HepG2 (cell line): ENCODE measurements around the gene MCC. TPM values are rescaled to one million over a fixed set of nuclear protein-coding genes. Genes with fewer than 3 reads are reported as not detected.

ENCODE experiments used
- ATAC-seq: fragments of 200-7000 bp; cut with Tn5 transposase; 3 replicates; pipeline ENCODE4 v1.9.1; 2020; ENCODE audit warnings: mild to moderate bottlenecking, moderate library complexity
- BruUV-seq: library from RNA; stranded (reverse); fragments of 400-500 nt; replicated peaks from 2 replicates; lab custom pipeline; 2021; lab: Mats Ljungman, UMichigan
- CTCF ChIA-PET: fragments of 300-600 bp; formaldehyde crosslinking; extraction: SDS; loops from one replicate; lab custom pipeline; 2021; ENCODE audit warnings: low total read pairs, inconsistent platforms, low intra/inter-chr PET ratio; lab: Yijun Ruan, JAX
- POLR2A ChIA-PET: fragments of 350-600 bp; sonication (Branson Sonifier 250); formaldehyde crosslinking; loops from one replicate; lab custom pipeline; 2020; ENCODE audit warnings: antibody characterized with exemption, inconsistent platforms; lab: Yijun Ruan, JAX
- DNase-seq: peaks from one replicate; pipeline ENCODE4 v3.0.0-alpha.2; 2015; ENCODE audit warnings: low spot score
- FAIRE-seq: peaks from 3 replicates; lab custom pipeline; 2011; peaks lifted over from hg19 to GRCh38; lab: Jason Lieb, UNC
- H2AFZ ChIP-seq: one replicate; pipeline ENCODE4 v1.6.1; 2011; ENCODE audit warnings: low read length, inconsistent platforms
- H3K27ac ChIP-seq: fragments of 300-600 bp; 3 replicates; pipeline ENCODE4 v1.8.0; 2011; ENCODE audit warnings: mixed run types, mild to moderate bottlenecking, mixed read lengths, low read length, inconsistent platforms; ENCODE audit not compliant: insufficient read depth; ENCODE audit errors: extremely low read length
- H3K27me3 ChIP-seq, 2 experiments: fragments of 200-600 bp in 1 of 2; 2 replicates in 1 of 2; 3 replicates in 1 of 2; pipeline versions ENCODE4 v1.6.0 to v1.8.0; 2011; ENCODE audit warnings: low read length in 2 of 2, mild to moderate bottlenecking in 2 of 2, moderate library complexity in 2 of 2, inconsistent platforms in 1 of 2; ENCODE audit not compliant: insufficient read depth in 2 of 2, control insufficient read depth in 1 of 2
- H3K36me3 ChIP-seq, 2 experiments: fragments of 200-600 bp in 1 of 2; replicated peaks in 1 of 2; 2 replicates in 1 of 2; 3 replicates in 1 of 2; pipeline versions ENCODE4 v1.5.1 to v1.8.0; 2011; ENCODE audit warnings: low read length in 2 of 2, inconsistent platforms in 1 of 2; ENCODE audit not compliant: insufficient read depth in 2 of 2, control insufficient read depth in 1 of 2
- H3K4me1 ChIP-seq: 2 replicates; pipeline ENCODE4 v1.5.1; 2012; ENCODE audit warnings: low read length, inconsistent platforms; ENCODE audit not compliant: insufficient read depth
- H3K4me2 ChIP-seq: 2 replicates; pipeline ENCODE4 v1.6.0; 2011; ENCODE audit warnings: low read depth, low read length, inconsistent platforms
- H3K4me3 ChIP-seq, 3 experiments: fragments of 200-600 bp in 1 of 3; sonication (generic), shearing (Covaris generic) in 1 of 3; replicated peaks in 1 of 3; 2 replicates each; pipeline ENCODE4 v1.5.1; 2011 to 2016; ENCODE audit warnings: low read length in 3 of 3, inconsistent platforms in 2 of 3, low read depth in 2 of 3, mild to moderate bottlenecking in 2 of 3, control low read depth in 1 of 3, mixed read lengths in 1 of 3; ENCODE audit not compliant: insufficient read depth in 1 of 3
- H3K79me2 ChIP-seq: one replicate; pipeline ENCODE4 v1.6.1; 2011; ENCODE audit warnings: low read length, inconsistent platforms; ENCODE audit not compliant: insufficient read depth
- H3K9ac ChIP-seq: 2 replicates; pipeline ENCODE4 v1.6.0; 2011; ENCODE audit warnings: mild to moderate bottlenecking, low read depth, low read length, inconsistent platforms; ENCODE audit not compliant: insufficient read depth
- H3K9me3 ChIP-seq: 2 replicates; pipeline ENCODE4 v1.5.1; 2012; ENCODE audit warnings: mild to moderate bottlenecking, low read length
- H4K20me1 ChIP-seq: 2 replicates; pipeline ENCODE4 v1.6.0; 2011; ENCODE audit warnings: inconsistent platforms, mild to moderate bottlenecking, low read length, moderate library complexity; ENCODE audit not compliant: insufficient read depth
- HNF4A ChIP-seq: sonication (generic); formaldehyde crosslinking; IDR thresholded peaks from 2 replicates; pipeline ENCODE4 v1.4.0; 2020; ENCODE audit warnings: missing genetic modification reagents
- NCOR1 ChIP-seq: fragments of 200-600 bp; sonication (generic); IDR thresholded peaks from 2 replicates; pipeline ENCODE4 v1.7.0; 2017; ENCODE audit warnings: antibody characterized with exemption, low read length, borderline replicate concordance
- ZNF121 ChIP-seq: sonication (generic); formaldehyde crosslinking; IDR thresholded peaks from 2 replicates; pipeline ENCODE4 v1.5.0; 2020; ENCODE audit warnings: mild to moderate bottlenecking, missing genetic modification reagents
- ZNF660 ChIP-seq: sonication (generic); formaldehyde crosslinking; IDR thresholded peaks from 2 replicates; pipeline ENCODE4 v1.5.1; 2020; ENCODE audit warnings: mild to moderate bottlenecking, low read depth, missing genetic modification reagents, borderline replicate concordance
- WGBS: methylation state at CpG from one replicate; pipeline ENCODE4 v1.1.6; 2017; ENCODE audit warnings: low lambda C conversion rate; 5-methylcytosine and 5-hydroxymethylcytosine counted together
- in situ Hi-C: cut with HindIII; loops from 2 replicates; pipeline ENCODE4 v1.10.0; 2017; ENCODE audit warnings: low pct_unique_long_range_greater_than_20kb; ENCODE audit not compliant: extremely low pct_ligation_motif_present
- intact Hi-C: fragments of 100-400 bp; cut with micrococcal nuclease; formaldehyde crosslinking; loops from one replicate; pipeline ENCODE4 v1.10.0; 2022; ENCODE audit not compliant: unreplicated experiment
- polyA plus RNA-seq, 8 experiments: library from polyadenylated mRNA; depleted of rRNA in 3 of 8; stranded (reverse) in 7 of 8; unstranded in 1 of 8; fragments of >200 nt; fragmentation: Illumina TruSeq in 4 of 8; extraction: Trizol in 4 of 8; gene quantifications; 2 replicates each; pipeline versions ENCODE4 v1.2.1 to v1.2.3, GENCODE V29; 2011 to 2016; ENCODE audit warnings: low read depth in 4 of 8, missing spikeins in 1 of 8, mixed read lengths in 1 of 8; ENCODE audit not compliant: insufficient read depth in 1 of 8
- total RNA-seq, 5 experiments: library from RNA; depleted of rRNA; stranded (reverse); fragments of >200 nt; fragmentation: Illumina TruSeq; extraction: Trizol; gene quantifications; 2 replicates each; pipeline ENCODE4 v1.2.3, GENCODE V29; 2016; ENCODE audit warnings: low read depth in 1 of 5
- TF ChIP-seq, protein P1 (sequence below): sonication (generic); formaldehyde crosslinking; conservative IDR thresholded peaks from 2 replicates; pipeline ENCODE4 v1.8.0; 2022; ENCODE audit warnings: mild to moderate bottlenecking, moderate library complexity, missing genetic modification reagents

Gene MCC
- total and polyA plus RNA-seq, 2 of the 13 experiments (the other 11 are each of a cell fraction or from before 2014, with no cell fraction given) = 0.55 to 2.4 TPM

- Histone ChIP-seq H3K4me1 (peaks cover 42% of the 10 kb centered on the region), H3K79me2 (peaks cover 19% of the 10 kb centered on the region)
- FAIRE-seq = no peak
- no peak for DNase-seq
- TF ChIP-seq ZNF660 (CRISPR knock-in tag) (no peak), HNF4A (CRISPR knock-in tag) (peak; percentile 43; the same call in 1 of the 2 replicates)
- TF ChIP-seq, all 625 proteins: peak for 1
- ChIA-PET POLR2A (no interaction called here), CTCF (no interaction called here)
- H4K20me1 ChIP-seq = no peaks in the 10 kb centered on the region
- no peak overlapping the region for H2AFZ ChIP-seq
- ATAC-seq = no peak
- no TSS peak for BruUV-seq
- no peak overlapping the region for H3K27ac ChIP-seq
- in situ Hi-C loops (loop anchor here (25.0 kb wide), 1 partner anchor 482 kb away; no protein-coding TSS in a partner anchor), intact Hi-C loops (no loop called here)
- H3K9ac ChIP-seq = no peak overlapping the region
- WGBS = 75% methylated on average over 2 of the region's 2 CpGs
- no peak overlapping the region for H3K4me2 ChIP-seq
- no peak overlapping the region for H3K4me3 ChIP-seq
- no peaks in the 10 kb centered on the region; a peak in 2 of 5 replicates for H3K36me3 ChIP-seq
- H3K9me3 ChIP-seq = no peaks in the 10 kb centered on the region
- no peaks in the 10 kb centered on the region for H3K27me3 ChIP-seq
These were observed 31.2 kb upstream of the MCC start for GRCh38 chr5:113519412-113519811.

DNA sequence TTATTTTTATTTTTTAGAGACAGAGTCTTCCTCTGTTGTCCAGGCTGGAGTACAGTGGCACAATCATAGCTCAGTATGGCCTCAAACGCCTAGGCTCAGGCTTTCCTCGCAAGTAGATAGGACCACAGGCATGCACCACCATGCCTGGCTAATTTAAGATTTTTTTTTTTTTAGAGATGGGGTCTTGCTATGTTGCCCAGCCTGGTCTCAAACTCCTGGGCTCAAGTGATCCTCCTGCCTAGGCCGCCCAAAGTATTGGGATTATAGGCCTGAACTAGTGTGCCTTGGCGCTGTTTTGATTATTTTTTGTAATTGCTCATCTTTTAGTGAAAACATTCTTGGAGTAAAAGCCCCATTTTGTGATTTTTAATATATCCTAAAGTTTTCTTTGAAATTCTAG is 30.6 kb upstream of the MCC start:
- DNase-seq (no peak), ATAC-seq (no peak), FAIRE-seq (no peak)
- Histone ChIP-seq H4K20me1 (no peaks in the 10 kb centered on the region), H3K27ac (no peak overlapping the region), H3K4me3 (no peak overlapping the region), H3K9ac (no peak overlapping the region), H3K4me2 (no peak overlapping the region), H3K9me3 (no peaks in the 10 kb centered on the region), H3K79me2 (peaks cover 23% of the 10 kb centered on the region), H3K36me3 (no peaks in the 10 kb centered on the region; a peak in 2 of 5 replicates), H2AFZ (no peak overlapping the region), H3K4me1 (peaks cover 45% of the 10 kb centered on the region), H3K27me3 (no peaks in the 10 kb centered on the region)
- ChIA-PET CTCF (no interaction called here), POLR2A (no interaction called here)
- TF ChIP-seq ZNF121 (peak; percentile 61; the same call in 1 of the 2 replicates), NCOR1 (no peak)
- TF ChIP-seq, protein P1, sequence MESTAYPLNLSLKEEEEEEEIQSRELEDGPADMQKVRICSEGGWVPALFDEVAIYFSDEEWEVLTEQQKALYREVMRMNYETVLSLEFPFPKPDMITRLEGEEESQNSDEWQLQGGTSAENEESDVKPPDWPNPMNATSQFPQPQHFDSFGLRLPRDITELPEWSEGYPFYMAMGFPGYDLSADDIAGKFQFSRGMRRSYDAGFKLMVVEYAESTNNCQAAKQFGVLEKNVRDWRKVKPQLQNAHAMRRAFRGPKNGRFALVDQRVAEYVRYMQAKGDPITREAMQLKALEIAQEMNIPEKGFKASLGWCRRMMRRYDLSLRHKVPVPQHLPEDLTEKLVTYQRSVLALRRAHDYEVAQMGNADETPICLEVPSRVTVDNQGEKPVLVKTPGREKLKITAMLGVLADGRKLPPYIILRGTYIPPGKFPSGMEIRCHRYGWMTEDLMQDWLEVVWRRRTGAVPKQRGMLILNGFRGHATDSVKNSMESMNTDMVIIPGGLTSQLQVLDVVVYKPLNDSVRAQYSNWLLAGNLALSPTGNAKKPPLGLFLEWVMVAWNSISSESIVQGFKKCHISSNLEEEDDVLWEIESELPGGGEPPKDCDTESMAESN (CRISPR knock-in tag) = no peak
- in situ Hi-C loops (loop anchor here (25.0 kb wide), 1 partner anchor 482 kb away; no protein-coding TSS in a partner anchor), intact Hi-C loops (no loop called here)
- no TSS peak for BruUV-seq
- 84% methylated on average over 4 of the region's 4 CpGs for WGBS
